Activated effector memory CD4-positive, alpha-beta T cell treated with Interleukin-2 at 50 U/mL for 16 hours (primary cell): ENCODE measurements around the gene SYT5.
"Not testable (repeated sequence)": the region's sequence is repeated elsewhere in the genome, so short reads cannot be mapped to it uniquely, and the experiment has no call there.

Experiments
- DNase-seq: peaks from one replicate; pipeline ENCODE4 v3.0.0-alpha.2; 2020

SYT5 gene

DNA sequence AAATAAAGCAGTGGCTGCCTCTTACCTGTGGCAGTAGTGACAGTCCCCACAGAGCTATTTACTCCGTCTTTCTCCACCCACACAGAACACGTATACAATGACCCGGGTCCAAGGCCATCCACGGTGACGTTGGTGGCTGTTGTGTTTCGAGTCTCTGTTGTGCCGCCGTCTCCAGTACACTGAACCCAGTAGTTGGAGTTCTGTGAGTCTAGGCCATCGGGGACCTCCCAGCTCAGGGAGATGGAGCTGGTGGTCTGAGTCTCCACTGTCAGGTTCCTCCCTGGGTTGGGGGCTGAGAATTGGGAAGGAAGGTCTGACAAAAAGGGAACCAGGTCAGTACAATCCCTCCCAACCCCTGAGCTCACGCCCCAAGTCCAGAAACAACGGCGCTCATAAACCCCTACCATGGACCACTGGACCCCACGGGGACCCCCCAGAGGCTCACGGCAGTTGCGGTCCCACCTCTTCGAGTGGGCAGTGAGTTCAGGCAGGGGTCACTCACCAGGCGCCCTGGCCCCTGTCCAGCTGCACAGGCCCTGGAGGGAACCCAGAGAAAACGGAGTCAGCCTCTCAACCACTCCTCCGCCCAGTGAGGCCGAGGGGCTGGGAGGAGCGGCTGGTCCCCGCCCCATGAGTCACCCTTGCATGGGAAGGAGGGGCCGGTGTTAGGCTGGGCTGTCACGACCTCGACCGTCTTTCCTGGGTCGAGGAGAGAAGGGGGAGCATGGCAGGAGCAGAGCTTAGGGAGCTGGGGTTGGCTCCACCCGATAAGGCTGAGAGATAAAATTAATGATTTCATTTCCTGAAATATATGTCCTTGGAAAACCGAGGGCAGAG lies 26.8 kb upstream of the SYT5 start:
- no peak for DNase-seq

DNA sequence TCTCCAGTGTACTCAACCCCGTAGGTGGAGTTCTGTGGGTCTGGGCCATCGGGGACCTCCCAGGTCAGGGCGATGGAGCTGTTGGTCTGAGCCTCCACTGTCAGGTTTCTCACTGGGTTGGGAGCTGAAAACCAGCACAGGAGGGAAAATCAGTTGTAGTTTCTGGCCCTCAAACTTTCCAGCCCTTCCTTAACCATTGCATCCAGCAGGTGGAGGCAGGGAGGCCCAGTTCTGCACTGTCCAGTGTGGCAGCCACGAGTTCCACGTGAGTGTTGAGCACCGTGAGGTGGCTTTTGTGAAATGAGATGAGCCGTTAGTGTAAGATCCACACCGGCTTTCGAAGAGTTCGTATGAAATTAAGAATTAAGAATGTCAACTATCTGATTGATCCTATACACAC lies 22.1 kb upstream of the SYT5 start:
- DNase-seq = not testable (repeated sequence)

DNA sequence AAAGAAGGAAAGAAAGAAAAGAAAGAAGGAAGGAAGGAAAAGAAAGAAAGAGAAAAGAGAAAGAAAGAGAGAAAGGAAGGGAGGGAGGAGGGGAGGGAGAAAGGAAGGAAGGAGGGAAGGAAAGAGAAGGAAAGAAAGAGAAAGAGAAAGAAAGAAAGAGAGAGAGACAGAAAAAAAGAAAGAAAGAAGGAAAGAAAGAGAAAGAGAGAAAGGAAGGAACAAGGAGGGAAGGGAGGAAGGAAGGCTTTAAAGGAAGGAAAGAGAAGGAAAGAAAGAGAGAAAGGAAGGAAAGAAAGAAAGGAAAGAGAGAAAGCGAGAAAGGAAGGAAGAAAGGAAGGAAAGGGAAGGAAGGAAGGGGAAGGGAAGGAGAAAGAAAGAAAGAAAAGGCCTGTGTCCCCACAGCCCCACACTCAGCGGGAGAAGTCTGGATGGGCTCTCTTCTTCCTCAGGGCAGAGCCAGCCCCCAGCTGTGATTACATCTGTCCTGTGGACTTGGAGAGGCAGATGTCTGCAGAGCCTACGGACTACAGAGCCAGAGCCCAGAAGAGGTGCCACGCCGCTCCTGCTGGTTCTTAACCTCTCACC lies 19.6 kb upstream of the SYT5 start:
- no peak for DNase-seq

DNA sequence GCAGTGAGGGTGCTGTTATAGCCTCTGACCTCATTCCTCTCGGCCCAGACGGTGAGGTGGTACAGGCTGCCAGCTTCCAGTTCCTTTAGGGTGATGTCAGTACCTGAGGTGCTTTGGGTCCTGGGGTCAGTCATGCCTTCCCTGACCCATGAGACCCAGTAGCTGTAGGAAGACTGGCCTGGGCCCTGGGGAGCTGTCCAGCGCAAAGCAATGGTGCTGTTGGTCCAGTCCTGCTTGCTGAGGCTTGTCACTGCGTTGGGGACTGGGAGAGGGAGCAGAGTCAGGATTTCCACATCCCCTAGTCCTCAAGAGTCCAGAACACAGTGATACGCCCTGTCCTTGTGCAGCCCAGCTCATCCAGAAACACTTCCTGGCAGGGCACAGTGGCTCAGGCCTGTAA lies 18.6 kb upstream of the SYT5 start:
- no peak for DNase-seq

DNA sequence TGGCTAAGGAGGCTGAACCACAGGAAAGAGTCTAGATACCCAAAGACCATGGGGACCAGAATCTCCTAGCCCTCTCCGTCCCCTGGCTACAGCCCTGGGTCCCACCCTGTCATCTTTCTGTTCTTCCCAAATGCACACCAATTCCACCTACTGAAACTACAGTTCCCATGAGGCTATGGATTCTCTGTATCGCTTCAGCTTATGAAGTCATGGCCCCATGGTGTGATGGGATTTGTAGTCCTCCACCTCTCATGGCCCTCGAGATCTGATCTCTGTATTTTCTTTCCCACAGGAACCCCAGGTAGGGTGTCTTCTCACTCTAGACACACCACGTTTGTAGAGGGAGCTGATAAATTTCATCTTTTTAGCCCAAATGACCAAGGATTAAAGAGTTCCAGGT lies 17.4 kb upstream of the SYT5 start:
- no peak for DNase-seq

DNA sequence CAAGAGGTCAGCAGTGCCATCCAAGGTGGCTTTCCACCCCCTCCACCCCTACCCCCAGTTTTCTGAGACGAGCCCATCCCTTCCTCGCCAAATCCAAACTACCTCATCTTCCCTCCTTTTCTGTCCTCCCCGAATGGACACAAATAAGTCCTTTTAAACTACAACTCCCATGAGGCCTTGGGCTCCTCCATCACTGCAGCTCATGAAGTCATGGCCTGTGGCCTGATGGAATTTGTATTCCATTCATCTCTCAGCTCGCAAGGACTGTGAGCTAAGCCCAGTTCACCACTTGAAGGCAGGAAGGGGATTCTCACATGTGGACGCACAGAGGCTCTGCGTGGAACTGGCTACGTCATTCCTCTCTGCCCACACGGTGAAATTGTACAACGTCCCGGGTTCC lies 16.7 kb upstream of the SYT5 start:
- DNase-seq = no peak

DNA sequence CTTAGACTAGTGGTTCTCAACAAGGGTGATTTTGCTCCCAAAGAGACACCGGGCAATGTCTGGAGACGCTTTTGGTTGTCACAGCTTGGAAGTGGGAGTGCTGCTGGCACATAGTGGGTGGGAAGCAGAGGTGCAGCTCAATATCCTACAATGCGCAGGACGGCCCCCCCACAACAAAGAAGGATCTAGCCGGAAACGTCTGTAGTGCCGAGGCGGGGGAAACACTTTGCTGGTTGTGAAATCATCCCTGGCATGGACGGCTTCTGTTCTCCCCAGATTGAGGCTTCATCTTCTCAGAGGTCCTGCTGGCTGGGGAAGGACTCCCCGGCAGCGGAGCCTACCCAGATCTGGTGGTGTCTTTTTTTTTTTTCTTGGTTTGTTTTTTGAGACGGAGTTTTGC lies 13.4 kb upstream of the SYT5 start:
- DNase-seq = no peak

DNA sequence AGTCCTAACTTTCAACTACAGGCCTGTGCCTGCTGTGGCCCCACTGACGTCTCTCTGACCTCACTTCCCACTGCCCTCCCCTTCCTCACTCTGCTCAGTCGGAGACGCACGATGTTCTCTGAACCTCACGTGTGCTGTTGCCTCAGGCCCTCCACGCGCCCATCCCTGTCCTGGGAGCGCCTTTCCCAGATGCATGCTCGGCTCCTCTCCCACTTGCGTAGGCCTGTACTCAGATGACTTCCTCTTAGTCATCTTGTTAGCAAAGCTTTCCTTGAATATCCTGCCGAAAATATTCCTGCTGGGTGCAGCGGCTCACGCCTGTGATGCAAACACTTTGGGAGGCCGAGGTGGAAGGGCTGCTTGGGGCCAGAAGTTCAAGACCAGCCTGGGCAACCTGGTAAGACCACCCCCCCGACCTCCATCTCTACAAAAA lies 9.3 kb upstream of the SYT5 start:
- DNase-seq = no peak

DNA sequence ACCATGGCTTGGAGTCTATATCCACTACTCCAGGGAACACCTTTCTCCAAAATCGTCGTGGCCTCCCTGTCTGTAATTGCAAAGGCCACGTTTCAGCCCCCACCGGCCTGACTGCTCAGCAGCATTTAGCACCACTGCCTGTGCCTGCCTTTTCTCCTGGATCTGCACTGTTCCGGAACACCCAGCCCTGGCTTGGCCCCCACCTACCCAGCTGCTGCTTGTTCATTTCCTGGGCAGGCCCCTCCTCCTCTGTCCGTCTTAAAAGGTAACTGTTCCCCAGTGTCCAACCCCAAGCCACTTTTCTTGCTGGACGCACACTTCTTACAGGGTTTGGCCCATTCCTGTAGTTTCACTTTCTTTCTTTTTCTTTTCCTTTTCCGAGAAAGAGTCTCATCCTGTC lies 8.5 kb upstream of the SYT5 start:
- no peak for DNase-seq

DNA sequence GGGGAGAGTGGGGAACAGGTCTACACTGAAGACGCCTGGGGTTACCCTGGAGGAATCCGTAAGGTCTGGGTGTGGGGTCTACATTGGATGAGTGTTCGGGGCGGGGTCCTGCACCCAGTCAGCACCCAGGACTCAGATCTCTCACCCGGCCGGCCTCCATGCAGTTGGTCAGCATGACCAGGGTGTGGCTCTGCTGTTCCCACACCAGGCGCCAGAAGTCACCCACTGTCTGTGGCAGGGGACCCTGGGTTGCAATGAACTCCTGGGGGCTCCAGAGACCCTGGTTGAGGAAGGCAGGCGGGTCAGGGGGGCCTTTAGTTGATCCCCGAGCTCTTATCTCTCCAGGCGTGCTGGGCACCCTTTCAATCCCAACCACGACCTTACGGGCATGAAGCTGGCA lies 6.0 kb upstream of the SYT5 start:
- no peak for DNase-seq

DNA sequence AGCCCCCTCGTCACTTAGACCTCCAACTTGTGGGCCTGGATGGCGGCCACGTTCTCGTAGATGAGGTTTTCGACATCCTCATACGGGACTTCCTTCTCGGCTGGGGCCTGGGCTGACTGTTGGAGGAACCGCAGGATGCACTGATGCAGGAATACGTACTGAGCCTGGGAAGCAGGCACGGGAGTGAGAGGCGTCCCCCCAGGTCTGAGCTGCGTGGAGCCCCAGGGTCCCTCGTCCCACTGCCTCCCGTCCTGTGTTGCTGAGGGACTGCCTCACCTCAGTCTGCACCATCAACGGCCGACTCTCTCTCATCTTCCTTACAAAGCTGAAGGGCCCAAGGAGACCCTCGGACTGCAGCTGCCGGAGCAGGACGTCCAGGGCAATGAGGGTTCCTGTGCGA lies 1.7 kb upstream of the SYT5 start:
- no peak for DNase-seq

DNA sequence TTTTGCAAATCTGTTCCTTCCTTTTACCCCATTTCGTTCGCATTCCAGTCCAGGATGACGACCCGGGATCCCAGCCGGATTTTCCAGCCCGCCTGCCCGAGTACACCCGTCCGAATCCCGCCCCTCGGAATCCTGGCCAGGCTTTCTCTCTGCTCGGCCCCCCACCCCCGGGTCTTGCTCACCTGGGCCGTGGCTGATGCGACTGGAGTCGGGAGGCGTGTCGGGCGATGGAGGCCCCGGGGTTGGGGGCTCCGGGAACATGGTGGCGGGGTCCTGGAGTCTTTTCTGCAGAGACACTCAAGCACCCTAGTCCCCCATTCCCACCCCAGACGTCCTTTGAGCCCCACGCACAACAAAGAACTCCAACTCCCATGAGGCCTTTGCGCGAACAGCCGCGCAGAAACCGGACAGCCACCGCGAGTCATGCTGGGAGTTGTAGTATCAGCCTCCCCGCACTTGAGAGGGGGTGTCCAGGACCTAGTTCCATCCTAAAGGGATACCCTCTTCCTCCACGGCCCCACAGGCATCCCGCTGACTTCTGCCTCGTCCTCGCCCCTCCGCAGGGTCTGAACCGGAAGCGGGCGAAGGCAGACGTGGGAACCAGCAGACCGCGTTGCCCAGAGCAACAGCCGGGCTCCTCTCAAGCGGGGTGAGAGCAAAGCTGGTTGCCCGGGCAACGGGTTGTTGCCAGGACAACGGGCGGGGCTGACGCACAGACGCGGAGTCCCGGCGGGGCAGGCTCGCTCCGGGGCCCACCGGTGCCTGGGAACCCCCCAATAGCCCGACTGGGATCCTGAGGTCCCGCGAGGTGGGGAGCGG lies 1.1 kb downstream of the SYT5 start:
- DNase-seq = peak; percentile 84

DNA sequence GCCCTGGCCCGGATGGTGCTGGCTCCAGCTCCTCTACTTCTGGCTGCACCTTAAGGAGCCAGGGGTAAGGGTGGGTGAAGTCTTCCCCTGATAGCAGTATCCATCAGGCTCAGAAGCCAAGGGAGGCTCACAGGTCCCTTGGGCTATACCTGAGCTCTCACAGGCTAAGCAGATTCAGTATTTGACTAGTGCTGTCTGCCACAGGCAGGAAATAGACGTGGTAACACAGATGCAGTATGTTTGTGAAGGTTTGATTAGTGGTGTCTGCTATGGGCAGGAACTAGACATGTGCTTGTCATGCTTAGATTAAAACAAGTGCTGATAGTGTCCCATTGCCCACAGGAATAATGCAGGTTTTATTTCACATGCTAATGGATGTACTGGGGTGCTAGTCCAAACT lies 4.0 kb downstream of the SYT5 start:
- no peak for DNase-seq

DNA sequence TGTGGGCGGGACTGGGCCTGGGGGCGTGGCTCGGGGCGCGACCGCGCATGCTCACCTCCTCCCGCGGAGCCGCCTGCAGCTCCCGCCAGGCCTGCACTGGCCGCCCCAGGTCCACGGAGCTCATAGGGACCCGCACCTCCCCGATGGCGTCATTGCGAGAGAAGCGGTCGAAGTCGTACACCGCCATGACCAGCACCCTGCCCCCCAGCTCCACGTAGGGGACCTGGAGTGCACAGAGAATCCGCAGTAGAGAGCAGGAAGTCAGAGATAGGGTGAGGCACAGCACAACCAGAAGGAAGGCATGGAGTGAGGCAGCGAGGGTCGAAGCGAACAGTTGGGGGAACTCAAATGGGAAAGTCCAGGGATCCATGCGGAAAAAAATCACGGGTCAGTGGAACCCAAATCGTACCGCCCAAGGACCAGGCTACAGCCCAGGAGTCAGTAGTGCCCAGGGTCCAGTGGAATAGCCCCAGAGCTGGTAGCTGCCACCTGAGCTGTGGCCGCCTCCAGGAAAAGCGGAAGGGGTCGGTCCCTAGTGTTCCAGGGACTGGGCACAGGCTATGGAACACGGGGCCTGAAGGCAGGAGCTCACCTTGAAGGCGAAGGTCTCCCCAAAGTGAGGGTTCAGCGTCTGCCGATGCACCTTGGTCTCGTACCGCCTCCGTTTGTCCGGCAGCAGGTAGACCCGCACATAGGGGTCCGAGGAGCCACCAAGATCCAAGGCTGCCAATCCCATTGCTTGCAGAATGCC lies 4.8 kb downstream of the SYT5 start:
- DNase-seq = no peak

DNA sequence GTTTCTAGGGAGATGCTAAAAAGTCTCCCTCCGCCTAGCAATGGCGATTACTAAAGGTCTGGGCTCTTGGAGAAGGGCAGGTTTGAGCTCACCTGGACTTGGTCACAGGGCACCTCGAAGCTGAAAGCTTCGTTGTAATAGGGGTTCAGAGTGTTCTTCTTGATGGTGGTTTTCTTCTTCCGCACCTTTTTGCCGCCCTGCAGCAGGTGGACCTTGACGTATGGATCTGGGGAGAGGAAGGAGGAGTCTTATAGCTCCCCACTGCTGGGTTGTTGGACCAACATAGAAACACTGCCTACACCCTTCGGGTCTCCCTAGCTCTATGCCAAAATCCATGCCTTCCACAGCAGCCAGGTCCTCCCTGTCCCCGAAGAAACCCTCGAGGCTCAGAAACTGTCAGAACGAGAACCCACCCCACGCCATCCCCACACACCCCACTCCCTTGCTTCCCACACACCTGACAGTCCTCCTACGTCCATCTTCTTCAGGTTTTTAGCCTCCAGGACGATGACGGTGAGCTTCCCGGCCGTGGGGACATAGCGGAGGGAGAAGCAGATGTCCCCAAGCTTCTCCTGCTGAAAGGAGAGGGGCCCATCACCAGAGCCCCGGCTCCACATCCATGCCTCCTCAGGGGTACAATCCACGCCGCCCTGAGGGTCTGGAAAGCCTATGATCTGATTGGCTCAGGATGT lies 5.5 kb downstream of the SYT5 start:
- DNase-seq = no peak

DNA sequence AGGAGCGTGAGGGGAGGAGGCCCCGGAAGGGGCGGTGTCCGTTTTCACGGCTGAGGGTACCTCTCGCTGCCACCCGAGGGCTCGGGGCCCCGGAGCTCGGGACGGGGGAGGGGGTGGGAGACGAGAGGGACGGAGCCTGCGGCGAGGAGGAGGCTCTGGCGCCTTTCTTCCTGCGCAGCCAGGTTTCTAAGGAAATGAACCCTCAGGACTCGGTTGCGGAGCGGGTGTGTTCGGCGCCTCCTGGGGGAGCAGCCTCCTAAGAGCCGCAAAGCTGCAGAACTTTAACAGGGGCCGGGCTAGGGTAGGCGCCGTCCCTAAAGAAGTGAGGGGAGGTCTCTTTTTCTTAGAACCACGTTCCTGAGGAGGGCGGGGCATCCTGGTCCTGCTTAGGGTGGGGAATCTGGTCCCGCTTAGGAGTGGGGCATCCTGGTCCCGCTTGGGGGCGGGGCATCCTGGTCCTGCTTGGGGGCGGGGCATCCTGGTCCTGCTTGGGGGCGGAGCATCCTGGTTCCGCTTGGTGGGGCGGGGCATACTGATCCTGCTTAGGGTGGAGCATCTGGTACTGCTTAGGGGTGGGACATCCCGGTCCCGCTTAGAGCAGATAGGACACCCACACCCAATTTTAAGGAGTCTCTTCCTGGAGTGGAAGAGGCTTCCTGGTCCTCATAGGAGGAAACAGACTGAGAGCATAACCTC lies 6.2 kb downstream of the SYT5 start:
- DNase-seq = no peak

DNA sequence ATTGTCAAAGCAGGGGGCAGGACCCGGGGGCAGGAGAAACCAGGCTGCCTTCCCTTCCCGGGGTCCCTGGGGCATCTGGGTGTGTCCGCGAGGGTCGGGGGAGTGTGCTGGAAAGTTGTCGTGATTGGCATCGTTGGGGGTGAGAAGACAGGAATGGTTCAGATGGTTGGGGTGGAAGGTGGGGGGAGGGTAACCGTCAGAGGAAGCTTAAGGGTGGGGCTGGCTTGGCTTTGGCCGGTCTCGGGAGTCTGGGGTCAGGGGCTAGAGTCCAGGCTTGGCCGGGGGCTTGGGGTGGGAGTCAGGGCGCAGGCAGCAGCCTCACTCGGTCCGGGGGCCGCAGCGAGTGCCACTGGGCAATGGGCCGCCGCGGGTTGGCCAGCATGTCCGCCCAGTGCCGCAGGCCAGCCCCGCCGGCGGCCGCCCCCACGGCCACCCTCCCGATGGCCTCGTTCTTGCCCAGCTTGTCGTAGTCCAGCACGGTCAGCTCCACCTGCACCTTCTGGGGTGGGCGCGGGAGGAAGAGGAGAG lies 6.8 kb downstream of the SYT5 start:
- no peak for DNase-seq

DNA sequence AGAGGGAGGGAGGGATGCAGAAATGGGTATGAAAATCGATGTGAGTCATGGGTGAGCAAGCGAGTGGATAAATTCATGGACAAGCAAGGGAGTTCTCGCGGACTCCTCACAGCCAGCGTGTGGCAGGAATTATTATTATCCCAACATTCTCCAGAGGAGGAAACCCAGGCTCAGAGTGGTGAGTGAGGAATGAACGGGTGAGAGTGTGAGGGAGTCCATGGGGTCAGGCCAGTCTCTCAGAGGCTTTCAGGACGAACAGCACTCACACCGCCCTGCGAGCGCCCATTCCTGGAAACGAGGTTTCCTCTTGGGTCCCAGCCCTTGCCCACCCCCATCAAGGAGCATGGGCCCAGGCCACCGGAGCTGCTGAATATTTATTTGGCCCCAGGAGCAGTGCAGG lies 7.3 kb downstream of the SYT5 start:
- DNase-seq = no peak

DNA sequence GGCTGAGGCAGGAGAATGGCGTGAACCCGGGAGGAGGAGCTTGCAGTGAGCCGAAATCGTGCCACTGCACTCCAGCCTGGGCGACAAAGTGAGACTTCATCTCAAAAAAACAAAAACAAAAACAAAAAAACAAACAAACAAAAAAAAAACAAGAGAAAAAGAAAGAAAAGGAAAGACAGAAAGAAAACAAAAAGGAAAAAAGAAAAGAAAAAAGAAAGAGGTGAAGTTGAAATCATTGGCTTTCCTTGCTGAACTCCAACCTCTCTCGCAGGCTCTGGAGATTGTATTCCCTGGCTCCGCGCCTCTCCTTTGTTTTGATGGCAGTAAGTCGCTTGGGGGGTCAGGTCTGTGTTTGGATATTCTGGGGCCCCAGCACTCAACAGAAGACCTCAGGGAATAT lies 7.8 kb downstream of the SYT5 start:
- not testable (repeated sequence) for DNase-seq

DNA sequence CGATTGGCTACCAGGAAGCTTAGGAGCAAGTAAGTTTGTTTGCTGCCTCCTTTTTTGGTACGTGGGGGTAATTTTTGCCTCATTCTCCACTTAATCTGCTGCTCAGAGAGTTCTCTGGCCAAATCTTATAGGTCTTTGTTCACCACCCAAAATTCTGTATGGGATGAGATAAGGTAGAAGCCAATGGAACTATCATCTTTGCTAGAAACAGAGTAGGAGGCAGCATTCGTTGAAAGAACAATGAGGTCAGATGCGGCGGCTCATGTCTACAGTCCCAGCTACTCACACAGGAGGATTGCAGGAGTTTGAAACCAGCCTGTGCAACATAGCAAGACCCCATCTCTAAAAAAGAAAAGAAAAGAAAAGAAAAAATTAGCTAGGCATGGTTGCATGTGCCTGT lies 8.6 kb downstream of the SYT5 start:
- no peak for DNase-seq

DNA sequence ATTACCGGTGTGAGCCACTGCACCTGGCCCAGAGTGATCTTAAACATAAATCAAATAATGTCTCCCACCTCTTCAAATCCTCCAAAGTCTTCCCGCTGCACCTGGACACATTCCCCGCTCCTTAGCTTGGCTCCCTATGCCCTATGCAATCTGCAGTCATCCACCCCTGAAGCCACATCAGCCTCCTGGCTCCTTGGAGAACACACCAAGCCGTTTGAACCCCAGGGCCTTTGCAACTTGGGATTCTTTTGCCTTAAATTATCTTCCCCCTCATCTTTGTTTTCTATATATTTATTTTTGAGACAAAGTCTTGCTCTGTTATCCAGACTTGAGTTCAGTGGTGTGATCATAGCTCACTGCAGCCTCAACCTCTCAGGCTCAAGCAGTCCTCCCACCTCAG lies 11.0 kb downstream of the SYT5 start:
- no peak for DNase-seq
